ENCODE data around the gene MSRB2. TPM values are rescaled to one million over a fixed set of nuclear protein-coding genes. Genes with fewer than 3 reads are reported as not detected.
A peak's percentile ranks its signal among the peaks of the same experiment; 100 is the strongest.

Gene MSRB2
- total RNA-seq, 1 donor from 2014 or later, result 34.2 TPM

DNA sequence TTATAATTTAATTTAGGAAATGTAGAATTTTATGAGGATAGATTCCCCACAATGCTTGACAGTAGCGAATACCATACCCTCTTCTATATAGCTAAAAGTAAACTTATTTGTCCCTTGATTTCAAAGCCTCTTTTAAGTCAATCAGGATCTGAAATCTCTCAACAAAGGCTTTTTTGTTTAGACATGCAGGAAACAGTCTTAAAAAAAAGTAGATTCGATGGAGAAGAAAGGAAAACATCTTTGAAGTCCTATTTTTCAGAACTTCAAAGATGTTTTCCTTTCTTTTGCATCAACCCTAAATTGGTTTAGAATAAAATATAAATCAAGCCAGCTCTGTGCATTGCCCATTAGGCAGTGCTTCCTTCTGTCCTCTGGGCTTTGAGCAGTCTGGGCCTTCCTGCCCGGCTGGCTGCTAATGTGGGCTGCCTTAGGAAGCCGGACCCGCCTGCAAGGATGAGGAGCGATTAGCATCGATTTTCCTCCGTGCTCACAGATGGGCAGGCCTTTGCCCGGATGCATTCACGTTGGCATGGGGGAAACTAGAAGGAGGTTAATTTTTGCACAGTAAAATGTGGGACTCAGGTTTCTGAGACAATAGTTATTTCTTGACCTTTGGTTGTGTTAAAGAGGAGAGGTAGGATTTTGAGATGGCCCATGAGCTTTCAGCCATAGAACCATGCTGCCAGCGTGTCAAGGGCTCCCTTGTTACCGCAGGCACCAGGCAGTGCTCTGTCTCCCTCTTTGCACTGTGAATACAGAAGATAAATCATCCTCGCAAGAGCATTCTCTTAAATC lies 15.5 kb downstream of the MSRB2 start:
- ATAC-seq (no peak), DNase-seq (ENCODE audit: low spot score) (no peak)

GRCh38 chr10:23111517-23112286 lies 16.3 kb downstream of the MSRB2 start:
- DNase-seq (ENCODE audit: low spot score) (no peak), ATAC-seq (peak; percentile 62)

DNA sequence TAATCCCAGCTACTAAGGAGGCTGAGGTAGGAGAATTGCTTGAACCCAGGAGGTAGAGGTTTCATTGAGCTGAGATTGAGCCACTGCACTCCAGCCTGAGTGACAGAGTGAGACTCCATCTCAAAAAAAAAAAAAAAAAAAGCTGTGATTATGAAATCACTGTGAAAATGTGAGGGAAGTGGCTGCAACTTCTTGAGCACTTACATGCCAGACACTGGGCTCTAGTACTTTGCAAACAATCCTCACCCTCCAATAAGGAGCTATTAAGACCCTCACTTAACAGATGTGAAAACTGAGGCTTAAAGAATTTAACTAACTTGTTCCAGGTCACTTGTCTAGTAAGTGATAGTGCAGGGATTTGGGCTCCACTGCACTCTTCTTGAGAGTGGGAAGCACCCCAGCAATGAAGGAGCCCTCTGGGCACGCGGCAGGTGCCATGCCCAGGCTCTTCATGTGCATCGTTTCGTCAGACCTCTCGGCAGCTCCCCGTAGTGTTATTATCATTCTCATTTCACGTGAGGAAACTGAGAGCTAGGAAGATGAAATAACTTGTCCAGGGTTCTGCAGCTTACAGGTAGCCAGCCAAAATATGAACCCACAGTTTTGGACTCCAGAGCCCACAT lies 19.0 kb downstream of the MSRB2 start:
- ATAC-seq (no peak), DNase-seq (ENCODE audit: low spot score) (no peak)

GRCh38 chr10:23116486-23117205 lies 21.3 kb downstream of the MSRB2 start:
- ATAC-seq, result no peak
- DNase-seq (ENCODE audit: low spot score), result no peak

DNA sequence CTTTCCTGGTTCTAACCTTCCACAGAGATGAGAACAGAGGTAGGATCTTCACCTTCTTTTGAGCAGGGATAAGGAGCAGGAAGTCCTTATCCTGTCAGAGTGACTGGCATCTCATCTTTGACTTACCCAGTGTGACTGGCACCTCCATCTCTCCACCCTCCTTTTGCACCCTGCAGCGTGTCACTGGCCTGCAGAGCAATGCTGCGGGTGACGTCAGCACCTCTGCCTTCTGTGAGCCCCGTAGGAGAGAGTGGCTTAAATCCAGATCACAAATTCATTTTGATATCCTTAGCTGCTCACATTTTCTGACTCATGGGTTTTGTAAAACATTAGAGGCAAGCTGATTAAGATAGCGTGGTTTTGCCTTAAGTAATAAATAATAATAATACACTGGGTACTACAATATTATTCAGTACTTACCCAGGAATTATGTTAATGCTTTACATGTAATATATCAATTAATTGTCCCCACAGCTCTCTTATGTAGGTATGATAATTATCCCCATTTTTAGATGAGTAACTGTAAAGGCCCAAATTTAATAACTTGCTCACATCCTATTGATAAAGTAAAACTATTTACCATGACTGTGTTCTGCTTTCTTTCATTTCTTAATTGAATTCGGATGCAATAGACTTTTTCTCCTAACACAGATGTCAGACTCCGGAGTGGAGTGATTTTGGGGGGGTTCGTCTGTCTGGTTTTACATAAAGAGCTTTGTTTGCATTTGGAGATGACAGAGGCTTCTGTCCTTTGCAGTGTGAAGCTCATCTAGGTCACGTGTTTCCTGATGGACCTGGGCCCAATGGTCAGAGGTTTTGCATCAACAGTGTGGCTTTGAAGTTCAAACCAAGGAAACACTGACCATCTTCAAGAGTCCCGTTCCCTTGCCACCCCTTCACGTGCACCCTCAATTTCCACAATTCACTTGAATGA lies 24.9 kb downstream of the MSRB2 start:
- DNase-seq (ENCODE audit: low spot score) (no peak), ATAC-seq (no peak)

DNA sequence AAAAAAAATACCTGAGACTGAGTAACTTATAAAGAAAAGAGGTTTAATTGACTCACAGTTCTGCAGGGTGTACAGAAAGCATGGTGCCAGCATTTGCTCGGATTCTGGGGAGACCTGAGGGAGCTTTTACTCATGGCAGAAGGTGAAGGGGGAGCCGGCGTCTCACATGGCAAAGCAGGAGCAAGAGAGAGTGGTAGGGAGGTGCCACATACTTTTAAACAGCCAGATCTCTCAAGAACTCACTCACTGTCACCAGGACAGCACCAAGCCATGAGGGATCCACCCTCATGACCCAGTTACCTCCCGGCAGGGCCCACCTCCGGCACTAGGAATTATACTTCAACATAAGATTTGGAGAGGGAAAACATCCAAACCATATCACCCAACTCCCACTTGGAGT lies 25.8 kb downstream of the MSRB2 start:
- ATAC-seq (no peak), DNase-seq (ENCODE audit: low spot score) (no peak)

DNA sequence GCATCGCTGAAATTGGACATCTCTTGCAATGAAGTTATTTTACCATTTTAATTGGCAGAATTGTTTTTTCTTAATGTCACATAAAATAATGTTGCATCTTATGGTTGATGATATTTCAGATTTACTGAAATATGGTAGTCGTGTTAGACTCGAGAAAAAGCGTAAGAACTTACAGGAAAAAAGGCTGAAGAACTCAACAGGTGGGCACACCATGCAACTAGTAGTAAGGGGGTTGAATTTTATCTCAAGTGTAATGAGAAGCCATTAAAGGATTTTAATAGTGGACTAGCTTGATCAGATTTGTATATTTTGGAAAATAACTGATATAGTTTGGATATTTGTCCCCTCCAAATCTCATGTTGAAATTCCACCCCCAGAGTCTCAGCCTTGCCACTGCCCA lies 41.1 kb downstream of the MSRB2 start:
- no peak for DNase-seq (ENCODE audit: low spot score)
- no peak for ATAC-seq

DNA sequence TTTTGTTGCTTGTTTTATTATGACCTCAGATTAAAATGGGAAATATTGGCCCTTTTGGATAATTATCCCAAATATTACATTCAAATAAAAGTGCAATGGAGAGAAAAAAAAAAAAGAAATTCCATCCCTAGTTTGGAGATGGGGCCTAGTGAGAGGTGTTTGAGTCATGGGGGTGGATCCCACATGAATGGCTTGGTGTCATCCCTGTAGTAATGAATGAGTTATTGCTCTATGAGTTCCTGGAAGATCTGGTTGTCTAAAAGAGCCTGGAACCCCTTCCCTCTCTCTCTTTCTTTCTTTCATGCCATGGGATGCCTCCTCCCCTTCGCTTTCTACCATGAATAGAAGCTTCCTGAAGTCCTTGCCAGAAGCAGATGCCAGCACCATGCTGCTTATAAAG lies 44.3 kb downstream of the MSRB2 start:
- DNase-seq (ENCODE audit: low spot score), result no peak
- ATAC-seq, result no peak

DNA sequence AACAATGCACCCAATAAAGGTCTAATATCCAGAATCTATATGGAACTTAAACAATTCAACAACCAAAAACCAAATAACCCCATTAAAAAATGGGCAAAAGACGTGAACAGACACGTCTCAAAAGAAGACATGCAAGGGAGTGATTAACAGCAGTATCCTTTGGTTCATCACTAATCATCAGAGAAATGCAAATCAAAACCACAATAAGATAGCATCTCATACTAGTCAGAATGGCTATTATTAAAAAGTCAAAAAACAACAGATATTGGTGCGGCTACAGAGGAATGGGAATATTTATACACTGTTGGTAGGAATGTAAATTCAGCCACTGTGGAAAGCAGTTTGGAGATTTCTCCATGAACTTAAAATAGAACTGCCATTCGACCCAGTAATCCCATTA lies 46.6 kb downstream of the MSRB2 start:
- DNase-seq (ENCODE audit: low spot score) (no peak), ATAC-seq (no peak)

DNA sequence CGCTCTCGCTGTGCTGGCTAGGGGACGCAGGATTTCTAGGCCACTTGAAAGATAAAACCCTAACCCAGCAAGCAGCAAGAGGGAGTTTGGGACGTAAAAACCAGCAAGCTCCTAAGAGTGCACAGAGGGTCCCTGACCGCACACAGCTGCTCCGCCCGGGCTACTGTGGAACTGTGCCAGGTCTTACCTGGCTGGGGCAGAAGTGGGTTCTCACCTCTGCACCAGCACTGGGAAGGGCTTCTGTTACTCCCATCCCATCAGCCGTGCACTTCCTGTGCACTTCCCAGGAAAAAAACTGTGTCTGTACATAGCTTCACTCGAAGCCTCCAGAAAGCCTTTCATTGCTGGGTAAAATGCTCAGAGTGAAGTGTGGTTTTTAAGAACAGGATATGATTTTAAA lies 50.9 kb downstream of the MSRB2 start:
- ATAC-seq (no peak), DNase-seq (ENCODE audit: low spot score) (no peak)

GRCh38 chr10:23147035-23147434 lies 51.7 kb downstream of the MSRB2 start:
- DNase-seq (ENCODE audit: low spot score) (no peak), ATAC-seq (no peak)

- no peak for ATAC-seq
- DNase-seq (ENCODE audit: low spot score), result no peak
Observed at GRCh38 chr10:23148214-23148613, 52.8 kb downstream of the MSRB2 start.

DNA sequence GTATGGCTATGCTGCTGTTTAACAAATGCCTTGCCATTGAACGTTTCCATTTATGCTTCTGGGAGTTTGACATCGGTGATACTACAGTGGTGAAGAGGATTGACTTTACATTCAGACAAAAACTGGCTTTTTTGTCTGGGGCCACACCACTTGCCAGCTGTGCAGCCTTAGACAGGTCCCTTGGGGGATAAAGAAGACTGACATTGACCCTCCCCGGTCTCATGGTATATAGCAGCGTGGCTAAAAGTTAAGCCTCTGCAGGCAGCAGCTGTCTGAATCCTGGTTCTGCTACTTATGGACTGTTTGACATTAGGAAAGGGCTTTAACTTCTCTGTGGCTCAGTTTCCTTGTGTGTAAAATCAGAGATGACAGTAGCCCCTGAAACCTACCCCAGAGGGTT lies 54.7 kb downstream of the MSRB2 start:
- no peak for ATAC-seq
- no peak for DNase-seq (ENCODE audit: low spot score)

GRCh38 chr10:23150610-23151009 lies 55.2 kb downstream of the MSRB2 start:
- DNase-seq (ENCODE audit: low spot score), result no peak
- no peak for ATAC-seq

GRCh38 chr10:23151071-23151470 lies 55.7 kb downstream of the MSRB2 start:
- ATAC-seq, result no peak
- no peak for DNase-seq (ENCODE audit: low spot score)

- no peak for DNase-seq (ENCODE audit: low spot score)
- ATAC-seq, result no peak
Observed at GRCh38 chr10:23155169-23155568, 59.8 kb downstream of the MSRB2 start.

DNA sequence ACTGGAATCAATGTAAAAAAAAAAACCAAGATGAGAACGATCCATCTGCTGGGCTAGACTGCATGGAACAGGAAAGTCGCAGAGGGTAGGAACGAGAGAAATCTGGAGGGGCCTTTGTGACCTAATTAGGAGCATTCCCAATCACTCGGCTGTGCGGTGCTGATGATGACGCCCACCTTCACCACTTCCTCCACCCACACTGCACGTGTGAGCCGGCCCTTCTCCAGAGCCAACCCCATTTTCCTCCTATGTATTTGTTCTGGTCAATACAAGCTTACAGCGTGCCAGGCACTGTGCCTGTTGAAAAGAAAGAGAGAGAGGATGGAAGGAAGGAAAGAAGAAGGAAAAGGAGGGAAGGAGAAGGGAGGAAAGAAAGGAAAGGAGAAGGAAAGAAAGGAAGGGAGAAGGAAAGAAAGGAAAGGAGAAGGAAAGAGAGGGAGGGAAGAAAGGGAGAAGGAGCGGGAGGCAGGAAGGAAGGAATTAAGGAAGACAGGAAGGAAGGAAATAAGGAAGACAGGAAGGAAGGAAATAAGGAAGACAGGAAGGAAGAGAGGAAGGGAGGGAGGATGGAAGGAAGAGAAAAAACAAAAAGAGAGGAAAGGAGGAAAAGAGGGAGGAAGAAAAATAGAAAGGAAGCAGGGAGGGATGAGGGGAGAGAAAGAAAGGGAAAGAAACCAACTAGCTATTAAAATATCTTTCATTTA lies 61.2 kb downstream of the MSRB2 start:
- DNase-seq (ENCODE audit: low spot score) (no peak), ATAC-seq (no peak)

DNA sequence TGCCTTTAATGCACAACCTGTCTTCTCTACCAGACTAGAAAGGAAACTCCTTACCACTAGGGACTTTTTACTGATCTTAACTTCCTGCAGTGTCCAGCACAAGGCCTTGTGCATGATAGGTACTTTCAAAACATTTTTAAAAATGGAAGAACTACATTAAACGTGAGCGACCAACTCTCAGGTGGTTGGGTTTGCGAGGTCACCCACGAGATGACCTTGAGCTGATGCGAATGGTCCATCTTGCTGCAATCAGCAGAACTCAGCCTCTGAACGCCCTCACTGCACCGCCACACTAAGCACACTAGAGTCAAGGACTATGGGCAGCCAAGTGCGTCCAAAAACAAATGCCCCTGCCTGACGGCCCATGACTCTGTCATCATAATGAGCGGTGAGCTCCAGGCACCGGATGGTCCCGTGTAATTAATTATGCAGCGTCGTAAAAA lies 61.9 kb downstream of the MSRB2 start:
- DNase-seq (ENCODE audit: low spot score) (no peak), ATAC-seq (no peak)

DNA sequence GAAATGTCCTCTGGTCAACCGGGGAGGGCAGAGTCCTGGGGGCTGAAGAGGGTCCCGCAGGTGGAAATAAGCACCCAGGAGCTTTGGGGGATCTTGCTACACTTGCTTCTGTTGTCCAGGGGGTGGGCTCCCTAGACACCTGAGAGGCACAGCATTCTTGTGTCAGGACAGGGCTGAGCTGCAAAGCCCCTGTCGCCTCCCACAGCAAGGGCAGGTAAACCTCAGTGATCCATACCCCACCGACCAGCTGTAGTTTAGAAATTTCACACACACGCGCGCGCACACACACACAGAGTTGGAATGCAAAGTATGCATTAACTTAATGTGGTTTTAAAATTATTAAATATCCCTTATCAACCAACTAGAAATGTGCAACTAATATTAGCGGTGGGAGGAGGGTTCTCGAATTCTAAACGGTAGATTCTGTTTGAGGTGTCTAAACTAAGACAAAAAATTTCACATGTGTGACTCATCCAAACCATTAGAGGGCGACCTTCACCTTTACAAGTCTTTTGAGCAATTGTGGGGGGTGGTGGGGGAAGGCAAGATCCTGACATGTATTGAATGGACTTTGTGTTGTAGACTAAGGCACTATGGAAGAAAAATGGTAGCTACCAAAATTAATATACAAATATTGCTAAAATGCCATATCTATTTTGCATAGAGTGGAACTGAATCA lies 62.5 kb downstream of the MSRB2 start:
- DNase-seq (ENCODE audit: low spot score), result no peak

More for the DNA sequence above, 62.5 kb downstream of the MSRB2 start:
- peak; percentile 81 for ATAC-seq

All from left lobe of liver (tissue), 2 donors.